Measurements from ENCODE around the gene PPIP5K2.

PPIP5K2 gene

GRCh38 chr5:103120607-103121200 lies 603 bp downstream of the PPIP5K2 start:
- DNase-seq (ENCODE audit: low read depth), result no peak
- peak overlapping the region; percentile 92 for H3K4me3 ChIP-seq (ENCODE audit: low read depth, low read length)
- no peak for TF ChIP-seq CTCF (IDR thresholded peaks at IDR 0.05; ENCODE audit: control insufficient read depth, extremely low read depth, insufficient read depth)

- TF ChIP-seq CTCF (IDR thresholded peaks at IDR 0.05; ENCODE audit: control insufficient read depth, extremely low read depth, insufficient read depth), result no peak
- DNase-seq (ENCODE audit: low read depth), result no peak
- no peak overlapping the region for H3K4me3 ChIP-seq (ENCODE audit: low read depth, low read length)
These were observed 2.1 kb downstream of the PPIP5K2 start for GRCh38 chr5:103122242-103122641.

GRCh38 chr5:103126557-103126956 lies 6.5 kb downstream of the PPIP5K2 start:
- H3K4me3 ChIP-seq (ENCODE audit: low read depth, low read length), result no peak overlapping the region
- no peak for TF ChIP-seq CTCF (IDR thresholded peaks at IDR 0.05; ENCODE audit: control insufficient read depth, extremely low read depth, insufficient read depth)
- DNase-seq (ENCODE audit: low read depth), result no peak

- no peak for TF ChIP-seq CTCF (IDR thresholded peaks at IDR 0.05; ENCODE audit: control insufficient read depth, extremely low read depth, insufficient read depth)
- peak; percentile 63 for DNase-seq (ENCODE audit: low read depth)
- H3K4me3 ChIP-seq (ENCODE audit: low read depth, low read length), result no peak overlapping the region
These were observed 7.3 kb downstream of the PPIP5K2 start for GRCh38 chr5:103127292-103127817.

GRCh38 chr5:103128202-103128601 lies 8.1 kb downstream of the PPIP5K2 start:
- TF ChIP-seq CTCF (IDR thresholded peaks at IDR 0.05; ENCODE audit: control insufficient read depth, extremely low read depth, insufficient read depth), result no peak
- DNase-seq (ENCODE audit: low read depth), result no peak
- no peak overlapping the region for H3K4me3 ChIP-seq (ENCODE audit: low read depth, low read length)

GRCh38 chr5:103132684-103133083 lies 12.6 kb downstream of the PPIP5K2 start:
- no peak overlapping the region for H3K4me3 ChIP-seq (ENCODE audit: low read depth, low read length)
- no peak for DNase-seq (ENCODE audit: low read depth)

More at GRCh38 chr5:103132684-103133083, 12.6 kb downstream of the PPIP5K2 start:
- TF ChIP-seq CTCF (IDR thresholded peaks at IDR 0.05; ENCODE audit: control insufficient read depth, extremely low read depth, insufficient read depth), result no peak
